GM10847 (cell line): Measurements from ENCODE around the gene MOSPD3.

Experiments used
- POLR2A ChIP-seq: IDR thresholded peaks from 2 replicates; pipeline ENCODE4 v1.6.1; 2011; ENCODE audit not compliant: insufficient read length; ENCODE audit errors: extremely low read depth

Gene MOSPD3

DNA sequence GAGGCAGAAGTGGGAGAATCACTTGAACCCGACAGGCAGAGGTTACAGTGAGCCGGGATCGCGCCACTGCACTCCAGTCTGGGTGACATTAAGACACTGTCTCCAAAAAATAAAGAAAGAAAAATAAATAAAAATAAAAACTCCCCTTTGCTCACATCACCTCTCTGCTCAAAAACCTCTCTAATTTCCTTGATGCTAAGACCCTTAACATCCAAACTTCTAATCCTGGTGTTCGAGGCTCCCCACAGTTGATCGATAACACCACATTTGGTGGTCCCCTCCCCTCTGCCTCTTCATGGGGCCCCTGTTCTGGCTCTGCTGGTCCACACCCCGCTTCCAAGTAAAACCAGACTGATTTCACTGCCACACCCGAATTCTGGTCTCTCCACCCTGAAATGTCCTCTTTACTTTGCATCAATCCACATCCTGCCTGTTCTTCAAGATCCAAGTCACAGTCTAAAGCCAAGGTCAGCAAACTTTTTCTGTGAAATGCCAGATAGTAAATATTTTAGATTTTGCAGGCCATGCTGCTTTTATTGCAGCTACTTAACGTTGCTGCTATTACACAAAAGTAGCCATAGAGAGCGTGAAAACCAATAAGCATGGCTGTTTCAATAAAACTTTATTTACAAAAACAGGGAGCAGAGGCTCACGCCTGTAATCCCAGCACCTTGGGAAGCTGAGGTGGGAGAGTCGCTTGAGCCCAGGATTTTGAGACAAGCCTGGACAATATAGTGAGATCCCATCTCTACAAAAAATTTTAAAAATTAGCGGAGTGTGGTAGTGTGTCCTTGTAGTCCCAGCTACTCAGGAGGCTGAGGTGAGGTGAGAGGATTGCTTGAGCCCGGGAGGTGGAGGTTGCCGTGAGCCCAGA, 11.8 kb downstream of the MOSPD3 start:
- TF ChIP-seq POLR2A = no peak

DNA sequence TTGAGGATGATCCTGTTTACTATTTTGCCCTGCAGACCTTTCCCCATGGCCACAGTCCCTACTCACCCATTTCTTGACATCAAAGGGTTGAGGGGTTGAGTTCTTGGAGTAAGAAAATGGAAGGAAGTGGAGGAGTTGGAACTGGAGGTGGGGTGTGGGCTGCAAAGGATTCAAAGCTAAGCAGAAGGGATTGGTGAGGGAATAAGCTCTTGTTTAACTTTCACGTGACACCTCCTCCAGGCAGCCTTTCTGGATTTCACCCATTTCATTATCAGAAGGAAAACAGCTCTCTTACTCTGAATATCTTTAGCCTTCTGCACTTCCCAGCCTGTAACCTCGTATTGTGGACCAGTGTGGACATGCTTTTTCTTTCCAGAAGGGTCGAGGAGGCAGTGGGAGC, 13.7 kb downstream of the MOSPD3 start:
- no peak for TF ChIP-seq POLR2A

DNA sequence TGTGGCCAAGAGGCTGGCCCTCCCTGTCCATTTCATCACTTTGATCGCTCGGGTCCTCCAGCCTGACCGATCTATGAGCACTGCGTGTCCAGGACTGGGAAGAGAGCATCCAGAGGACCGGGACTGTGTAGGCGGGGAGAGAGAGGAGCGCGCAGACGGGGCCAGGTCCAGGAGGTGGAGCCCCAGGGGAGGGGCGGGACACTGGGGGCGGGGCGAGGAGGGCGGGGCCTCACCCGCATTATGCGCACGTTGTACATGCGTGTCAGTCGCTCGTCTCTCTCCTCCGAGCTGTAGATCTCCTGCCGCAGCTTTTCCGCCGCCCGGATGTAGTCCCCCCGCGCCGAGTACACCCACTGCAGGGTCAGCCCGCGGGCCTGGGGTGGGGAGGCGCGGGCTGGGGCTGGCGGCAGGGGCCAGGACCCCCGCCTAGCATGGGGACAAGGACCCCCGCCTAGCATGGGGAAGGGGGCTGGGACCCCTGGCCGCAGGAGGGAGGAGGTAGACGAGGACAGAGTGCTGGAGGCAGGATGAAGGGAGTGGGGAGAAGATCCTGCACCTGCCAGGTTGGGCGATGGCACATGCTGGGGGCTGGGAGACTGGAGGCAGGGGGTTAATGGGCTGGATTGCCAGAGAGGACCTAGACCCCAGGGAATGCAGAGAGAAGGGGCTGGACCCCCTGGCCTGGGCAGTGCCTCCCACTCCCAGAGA, 14.3 kb downstream of the MOSPD3 start:
- TF ChIP-seq POLR2A = peak; percentile 44

DNA sequence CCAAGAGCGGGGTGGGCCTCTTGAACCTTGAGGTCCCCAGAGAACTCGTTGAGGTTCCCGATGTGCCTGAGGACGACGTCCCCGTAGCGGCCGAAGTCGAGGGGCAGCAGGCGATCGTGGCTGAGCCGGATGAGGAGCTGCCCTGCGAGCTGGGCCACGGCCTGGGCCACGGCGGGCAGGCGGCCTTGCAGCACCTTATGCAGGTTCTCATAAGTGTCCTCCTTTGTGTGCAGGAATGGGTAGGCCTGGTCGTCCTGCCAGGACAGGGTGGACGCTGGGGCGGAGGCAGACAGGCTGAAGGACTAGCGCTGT, 14.9 kb downstream of the MOSPD3 start:
- no peak for TF ChIP-seq POLR2A

DNA sequence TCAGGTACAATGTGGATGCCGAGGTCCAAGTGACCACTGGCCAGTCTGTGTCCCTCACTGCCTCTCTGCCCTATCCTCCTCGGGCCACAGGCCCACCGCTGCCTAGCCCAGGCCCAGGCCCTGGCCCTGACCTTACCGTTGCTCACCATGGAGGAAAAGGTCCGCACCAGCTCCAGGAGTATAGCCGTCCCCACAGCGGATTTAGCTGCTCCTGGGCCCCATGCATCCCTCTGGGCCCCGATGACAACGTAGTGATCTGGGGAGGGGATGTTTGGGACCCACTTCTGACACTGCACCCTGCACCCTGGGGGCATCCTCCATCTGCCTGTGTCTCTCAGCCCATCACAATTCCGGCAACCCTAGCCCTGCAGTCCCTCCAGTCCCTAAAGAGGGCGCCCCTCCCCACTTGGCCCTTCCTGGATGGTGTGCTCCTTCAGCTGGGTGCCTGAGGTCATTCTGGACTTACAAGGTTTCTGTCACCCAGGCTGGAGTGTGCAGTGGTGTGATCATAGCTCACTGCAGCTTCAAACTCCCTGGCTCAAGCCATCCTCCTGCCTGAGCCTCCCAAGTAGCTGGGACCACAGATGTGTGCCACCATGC, 16.9 kb downstream of the MOSPD3 start:
- no peak for TF ChIP-seq POLR2A

DNA sequence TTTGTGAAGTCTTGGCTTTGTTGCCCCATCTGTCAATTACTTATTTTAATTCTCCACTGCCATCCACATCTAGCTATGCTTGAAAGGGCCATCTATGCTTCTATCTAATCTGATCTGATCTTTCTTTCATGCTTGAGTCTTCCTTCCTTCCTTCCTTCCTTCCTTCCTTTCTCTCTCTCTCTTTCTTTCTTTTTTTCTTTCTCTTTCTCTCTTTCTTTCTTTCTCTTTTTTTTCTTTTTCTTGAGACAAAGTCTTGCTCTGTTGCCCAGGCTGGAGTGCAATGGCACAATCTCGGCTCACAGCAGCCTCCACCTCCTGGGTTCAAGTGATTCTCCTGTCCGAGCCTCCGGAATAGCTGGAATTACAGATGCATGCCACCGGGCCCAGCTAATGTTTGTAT, 17.7 kb downstream of the MOSPD3 start:
- TF ChIP-seq POLR2A = no peak

DNA sequence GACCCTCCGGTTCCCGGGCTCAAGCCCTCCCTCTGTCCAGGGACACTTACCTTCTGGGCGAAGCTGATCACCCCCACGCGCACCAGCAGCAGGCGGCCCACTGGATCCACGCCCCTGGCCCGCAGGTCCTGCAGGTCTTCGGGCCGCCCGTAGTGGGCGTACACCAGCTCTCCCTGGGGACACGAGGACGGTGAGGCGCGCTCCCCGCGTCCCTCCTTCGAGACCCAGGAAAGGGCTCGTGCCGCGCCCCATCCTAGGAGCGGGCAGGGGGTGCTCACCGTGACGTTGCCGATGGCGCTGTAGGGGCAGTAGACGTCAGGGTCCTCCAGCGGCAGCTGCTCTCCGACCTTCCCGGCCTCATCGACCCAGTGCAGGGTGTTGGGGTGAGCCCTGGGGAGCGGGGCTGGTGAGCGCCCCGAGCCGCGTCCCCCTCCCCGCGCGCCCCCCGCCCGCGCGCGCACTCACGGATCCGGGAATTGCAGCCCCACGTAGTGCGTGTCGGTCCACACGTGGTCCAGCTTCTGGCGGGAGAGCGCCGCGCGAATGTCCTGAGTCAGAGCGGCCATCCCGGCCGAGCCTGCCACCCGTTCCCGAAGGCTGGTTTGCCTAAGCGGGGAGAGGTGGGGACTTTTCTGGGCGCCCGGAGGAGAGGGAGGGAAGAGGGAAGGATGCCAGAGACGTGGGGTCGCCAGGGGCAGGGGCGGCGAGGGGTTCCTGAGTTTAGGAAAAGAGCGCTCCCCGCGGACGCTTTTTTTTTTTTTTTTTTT, 20.8 kb downstream of the MOSPD3 start:
- TF ChIP-seq POLR2A = peak; percentile 21

DNA sequence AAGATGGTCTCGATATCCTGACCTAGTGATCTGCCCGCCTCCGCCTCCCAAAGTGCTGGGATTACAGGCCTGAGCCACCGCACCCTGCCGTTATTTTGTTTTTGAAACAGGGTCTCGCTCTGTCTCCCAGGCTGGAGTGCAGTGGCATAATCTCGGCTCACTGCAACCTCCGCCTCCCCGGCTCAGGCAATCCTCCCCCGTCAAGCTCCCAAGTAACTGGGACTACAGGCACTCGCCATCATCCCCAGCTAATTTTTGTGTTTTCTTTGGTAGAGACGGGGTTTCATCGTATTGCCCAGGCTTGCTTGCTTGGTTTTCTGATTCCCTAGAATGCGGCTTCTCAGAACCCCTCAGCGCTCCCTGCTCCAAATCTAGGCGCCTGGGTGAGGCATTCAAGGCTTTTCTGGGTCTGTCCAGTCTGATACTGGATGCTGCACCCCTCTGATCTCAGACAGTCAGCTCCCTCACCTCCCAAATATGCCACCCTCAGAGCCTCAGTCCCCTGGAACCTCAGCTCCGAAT, 27.7 kb downstream of the MOSPD3 start:
- no peak for TF ChIP-seq POLR2A

DNA sequence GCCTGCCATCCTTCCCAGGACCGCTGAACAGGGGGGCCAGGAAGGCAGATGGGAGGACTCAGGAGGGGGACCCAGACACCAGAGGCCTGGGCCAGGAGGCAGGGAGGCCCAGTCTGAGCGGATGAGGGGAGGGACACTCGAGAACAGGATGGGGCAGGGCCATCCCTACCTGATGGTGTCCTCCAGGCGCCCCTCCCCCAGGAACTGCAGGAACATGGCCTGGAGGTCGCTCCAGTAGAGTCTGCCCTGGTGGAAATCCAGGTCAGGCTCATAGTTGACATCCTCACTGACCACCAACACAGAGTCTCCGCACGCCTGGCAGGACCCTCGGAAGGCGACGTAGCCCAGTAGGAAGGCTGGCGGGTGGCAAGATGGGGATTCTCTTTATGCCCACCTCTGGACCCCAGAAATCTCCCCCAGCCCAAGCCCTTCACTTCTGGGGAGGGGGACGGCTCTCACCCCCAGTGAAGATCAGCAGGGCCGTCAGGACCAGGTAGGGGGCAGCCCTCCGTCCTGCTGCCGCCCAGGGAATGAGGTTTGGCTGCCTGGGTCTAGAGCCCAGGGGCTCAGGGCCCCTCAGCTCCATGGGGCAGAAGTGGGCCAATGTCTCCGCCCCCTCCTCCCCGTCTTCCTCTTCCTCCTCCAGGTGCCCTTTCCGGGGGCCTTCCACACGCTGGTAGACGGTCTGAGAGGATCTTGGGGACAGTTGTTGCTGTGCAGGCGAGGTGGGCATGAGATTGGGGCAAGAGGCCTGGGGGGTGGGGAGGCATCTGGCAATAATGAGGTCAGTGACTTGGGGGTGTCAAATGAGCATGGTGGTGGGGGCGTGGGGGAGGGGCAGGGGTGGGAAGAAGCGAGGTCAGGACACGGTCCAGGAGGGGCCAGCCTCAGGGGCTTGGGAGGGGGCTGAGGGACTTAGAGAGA, 28.4 kb downstream of the MOSPD3 start:
- no peak for TF ChIP-seq POLR2A

DNA sequence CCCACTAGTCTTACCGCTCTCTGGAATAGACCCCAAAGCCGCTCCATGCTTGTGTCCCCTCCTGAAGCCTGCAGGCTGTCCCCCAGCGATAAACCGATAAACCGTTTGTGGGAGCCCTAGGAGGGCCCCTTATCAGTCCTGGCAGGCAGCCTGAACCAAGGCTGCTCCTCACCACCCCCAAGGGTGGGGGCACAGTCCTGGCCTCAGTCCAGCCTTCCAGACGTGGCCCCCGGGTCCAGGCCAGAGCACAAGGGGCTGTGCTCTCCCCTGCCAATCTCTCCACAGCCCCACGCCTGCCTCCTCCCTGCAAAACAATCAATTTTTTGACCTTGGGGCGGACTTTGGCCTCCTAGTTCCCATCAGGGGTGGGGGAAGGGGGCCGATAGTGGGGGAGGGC, 29.1 kb downstream of the MOSPD3 start, which contains the start of gene TFR2:
TFR2 (minus strand) TSS at position 90 of the 397 bp plus-strand sequence; CDS start at position 47, 43 bp downstream.
- TF ChIP-seq POLR2A = no peak

DNA sequence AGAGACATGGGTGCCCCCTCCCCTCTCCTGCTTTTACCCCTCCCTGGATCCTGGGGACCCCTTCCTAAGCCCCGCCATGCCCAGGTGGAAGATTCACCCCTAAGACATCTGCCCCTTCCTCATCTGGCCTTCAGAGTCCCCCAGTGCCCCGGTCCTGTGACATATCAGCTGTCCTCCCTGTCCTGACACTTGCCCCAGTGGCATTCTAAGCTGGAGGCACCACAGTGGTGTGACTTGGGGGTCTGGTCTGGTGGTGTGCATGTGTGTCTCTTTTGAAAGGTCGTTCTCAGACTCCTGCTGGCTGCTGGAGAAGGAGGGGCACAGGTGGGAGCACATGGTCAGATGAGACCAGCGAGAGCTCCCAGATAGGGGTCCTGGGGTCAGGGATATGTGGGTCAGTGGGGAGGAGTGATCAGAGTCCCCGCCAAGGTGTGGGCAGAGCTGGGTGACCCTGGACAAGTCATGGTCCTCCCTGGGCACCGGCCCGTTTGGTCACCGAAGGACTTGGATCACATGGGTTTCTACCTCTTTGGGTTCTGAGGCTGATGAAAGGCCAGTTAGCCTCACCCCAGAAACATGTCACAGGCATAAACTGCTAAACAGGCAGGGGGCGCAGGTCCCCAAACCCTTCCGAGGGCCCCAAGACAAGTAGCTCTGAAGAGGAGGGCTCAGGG, 29.7 kb downstream of the MOSPD3 start:
- no peak for TF ChIP-seq POLR2A

DNA sequence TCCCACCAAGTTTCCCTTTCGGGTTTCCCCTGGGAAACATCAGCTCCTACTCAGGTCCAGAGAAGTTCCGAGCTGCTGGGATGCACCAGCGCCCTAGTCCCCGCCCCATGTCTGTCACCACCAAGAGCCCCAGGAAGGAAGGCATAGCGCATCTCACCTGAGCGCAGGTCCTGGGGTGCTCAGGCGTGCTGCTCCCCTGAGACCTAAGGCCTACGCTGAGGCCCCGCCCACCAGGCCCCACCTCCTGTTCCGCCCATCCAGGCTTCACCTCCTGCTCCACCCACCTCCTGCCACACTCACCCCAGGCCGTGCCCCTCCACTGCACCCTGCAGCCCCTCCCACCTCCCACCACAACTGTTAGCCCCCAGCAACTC, 30.2 kb downstream of the MOSPD3 start:
- TF ChIP-seq POLR2A = no peak

DNA sequence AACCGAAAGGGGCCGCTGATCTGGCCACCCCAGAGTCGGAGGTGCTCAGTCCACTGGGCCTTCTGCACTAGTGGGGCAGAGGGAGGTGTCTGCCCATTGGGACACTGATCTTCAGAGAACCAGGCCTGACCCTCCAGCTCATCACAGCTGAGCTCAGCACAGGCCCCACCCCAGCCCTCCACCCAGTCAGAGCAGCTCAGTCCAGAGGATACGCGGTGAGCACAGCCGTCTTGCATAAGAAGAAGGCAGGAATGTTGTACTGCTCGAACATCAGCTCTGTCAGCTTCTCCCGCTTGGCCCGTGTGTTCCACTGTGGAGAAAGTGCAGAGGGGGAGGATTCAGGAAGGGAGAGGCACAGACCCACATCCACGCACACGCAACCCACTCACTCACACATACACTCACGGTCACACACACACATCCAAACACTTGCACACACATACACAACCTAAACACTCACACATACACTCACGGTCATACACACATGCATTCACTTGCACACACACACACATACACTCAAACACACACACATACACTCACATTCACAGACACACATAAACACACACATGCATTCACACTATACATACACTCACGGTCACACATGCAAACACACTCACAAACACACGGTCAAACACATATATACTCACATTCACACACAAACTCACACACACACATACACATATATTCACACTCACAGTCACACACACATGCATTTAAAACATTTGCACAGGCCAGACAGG, 37.7 kb downstream of the MOSPD3 start:
- no peak for TF ChIP-seq POLR2A
